ENCODE results near the gene PPP6R3.
"Not testable (repeated sequence)": the region's sequence is repeated elsewhere in the genome, so short reads cannot be mapped to it uniquely, and the experiment has no call there.

Gene PPP6R3

DNA sequence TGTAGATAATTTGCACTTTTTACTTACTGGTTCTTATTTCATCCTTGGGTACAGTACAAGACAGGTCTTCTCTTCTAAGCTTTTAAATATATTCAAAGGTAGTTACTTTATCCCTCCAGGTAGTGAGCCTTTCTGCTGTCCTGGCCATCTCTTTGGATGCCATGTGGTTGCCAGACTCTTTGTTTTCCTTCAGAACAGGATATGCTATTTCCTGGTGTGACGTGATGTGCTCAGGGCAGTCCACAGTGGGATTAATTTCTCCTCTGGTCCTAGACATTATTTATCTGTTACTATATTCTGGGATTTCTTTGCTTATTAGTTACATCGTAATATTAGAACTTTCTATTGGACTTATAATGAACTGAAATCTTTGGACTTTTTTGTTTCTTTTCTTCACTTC lies 63.7 kb downstream of the PPP6R3 start:
- no peak for DNase-seq (ENCODE audit: extremely low read depth in 1 of 2, low read depth in 1 of 2)

DNA sequence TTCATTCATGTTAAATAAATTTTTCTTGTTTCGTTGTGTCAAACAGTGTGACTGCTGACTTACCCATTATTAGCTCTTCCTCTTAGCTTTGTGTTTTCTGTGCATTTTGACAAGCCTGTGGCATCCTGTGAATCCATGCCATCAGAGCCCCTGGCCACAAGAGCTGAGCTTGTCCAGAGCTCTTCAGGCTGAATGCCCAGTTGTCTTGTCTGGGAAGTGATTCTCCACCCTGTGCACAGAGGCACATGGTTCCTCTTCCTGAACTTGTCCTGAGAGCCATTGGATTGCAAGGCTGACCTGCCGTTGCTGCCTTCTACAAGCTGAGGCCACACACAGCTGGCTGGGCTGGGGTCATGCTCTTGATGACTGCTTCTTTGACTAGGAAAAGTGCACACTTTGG lies 64.1 kb downstream of the PPP6R3 start:
- DNase-seq (ENCODE audit: extremely low read depth in 1 of 2, low read depth in 1 of 2) = no peak

DNA sequence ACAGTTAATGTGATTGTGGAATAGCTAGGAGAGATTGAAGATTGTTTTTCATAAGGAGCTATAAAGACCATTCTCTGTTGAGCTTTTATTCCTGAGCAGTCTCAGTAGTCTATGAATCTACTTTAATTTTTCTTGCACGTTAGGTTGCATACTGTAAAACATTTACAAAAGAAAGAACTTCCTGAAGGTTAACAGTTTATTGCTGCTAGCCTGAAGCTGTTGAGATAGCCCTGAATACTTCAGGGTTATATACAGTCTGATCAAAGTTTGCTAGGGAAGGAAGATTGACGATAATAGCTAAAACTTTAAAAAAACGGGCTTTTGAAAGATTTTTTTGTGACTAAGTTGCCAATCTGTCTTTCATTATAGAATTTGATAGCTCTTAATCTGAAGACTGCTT lies 64.8 kb downstream of the PPP6R3 start:
- DNase-seq (ENCODE audit: extremely low read depth in 1 of 2, low read depth in 1 of 2) = no peak

DNA sequence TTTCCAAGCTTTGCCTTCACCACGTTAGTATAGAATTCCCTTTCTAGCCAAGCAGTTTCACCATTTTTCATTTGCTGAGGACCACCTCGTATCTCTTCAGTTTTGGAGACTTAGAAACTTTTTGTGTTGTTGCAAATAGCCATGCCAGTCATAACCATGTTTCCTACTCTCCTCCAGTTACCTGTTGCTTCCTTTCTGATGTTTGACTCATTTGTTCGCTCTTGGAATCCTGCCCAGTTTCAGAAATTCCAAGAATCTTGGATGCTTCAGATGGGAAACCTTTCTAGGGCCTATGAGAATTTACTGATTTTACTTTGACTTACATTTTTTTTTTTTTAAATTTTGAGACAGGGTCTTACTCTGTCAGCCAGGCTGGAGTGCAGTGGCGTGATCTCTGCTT lies 65.4 kb downstream of the PPP6R3 start:
- DNase-seq (ENCODE audit: extremely low read depth in 1 of 2, low read depth in 1 of 2) = no peak

DNA sequence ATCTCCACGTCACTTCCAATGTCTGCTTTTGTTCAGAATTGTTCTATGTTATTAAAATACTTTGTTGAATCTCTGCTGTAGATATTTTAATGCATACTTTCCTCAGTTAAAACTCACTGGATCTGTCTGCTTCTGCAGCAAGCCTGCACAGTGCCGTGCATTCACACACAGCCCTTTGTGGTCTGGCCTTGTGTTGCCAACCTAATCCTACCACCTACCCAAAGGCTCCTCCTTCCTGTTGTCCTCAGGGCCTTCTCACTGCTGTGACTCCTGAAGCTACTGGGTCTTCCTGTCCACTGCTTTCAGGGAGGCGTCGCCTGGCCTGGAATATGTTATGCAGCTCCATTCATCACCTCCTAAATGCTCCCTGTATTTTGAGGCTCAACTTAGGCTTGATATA lies 67.0 kb downstream of the PPP6R3 start:
- no peak for DNase-seq (ENCODE audit: extremely low read depth in 1 of 2, low read depth in 1 of 2)

DNA sequence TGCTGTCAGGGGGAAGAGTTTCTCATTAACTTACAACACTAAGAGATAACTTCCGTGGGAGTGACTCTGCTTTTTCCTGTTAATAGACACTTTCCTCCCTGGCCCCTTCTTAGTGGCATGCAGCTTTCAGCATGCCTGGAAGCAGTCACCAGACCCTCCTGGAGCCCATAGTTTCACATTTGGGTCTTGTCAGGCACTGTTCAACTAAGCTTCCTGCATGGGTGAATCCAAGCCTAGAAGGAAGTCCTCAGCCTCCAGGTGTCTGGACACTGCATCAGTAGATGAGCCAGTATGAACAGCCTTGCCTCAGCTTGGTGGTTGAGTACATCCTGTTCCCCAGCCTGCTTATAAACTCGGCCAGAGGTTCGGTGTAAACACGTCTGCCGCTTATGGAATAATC lies 68.1 kb downstream of the PPP6R3 start:
- no peak for DNase-seq (ENCODE audit: extremely low read depth in 1 of 2, low read depth in 1 of 2)

DNA sequence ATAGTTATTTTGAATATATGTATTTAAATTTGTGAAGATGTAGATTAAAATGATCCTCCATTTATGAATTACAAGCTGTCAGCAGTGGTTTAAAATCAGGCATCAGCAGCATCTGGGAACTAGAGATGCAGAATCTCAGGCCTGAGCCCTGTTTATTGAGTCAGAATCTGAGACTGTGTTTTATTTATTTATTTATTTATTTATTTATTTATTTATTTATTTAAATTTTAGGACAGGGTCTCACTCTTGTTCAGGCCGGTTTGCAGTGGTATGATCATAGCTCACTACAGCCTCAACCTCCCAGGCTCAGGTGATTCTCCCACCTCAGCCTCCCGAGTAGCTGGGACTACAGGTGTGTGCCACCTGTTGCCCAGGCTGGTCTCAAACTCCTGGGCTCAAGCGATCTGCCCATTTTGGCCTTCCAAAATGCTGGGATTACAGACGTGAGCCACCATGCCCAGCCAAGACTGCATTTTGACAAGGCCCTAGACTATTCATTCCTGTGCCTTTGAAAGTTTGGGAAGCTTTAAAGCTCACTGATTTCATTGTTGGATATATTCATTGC lies 70.7 kb downstream of the PPP6R3 start:
- DNase-seq (ENCODE audit: extremely low read depth in 1 of 2, low read depth in 1 of 2) = no peak

DNA sequence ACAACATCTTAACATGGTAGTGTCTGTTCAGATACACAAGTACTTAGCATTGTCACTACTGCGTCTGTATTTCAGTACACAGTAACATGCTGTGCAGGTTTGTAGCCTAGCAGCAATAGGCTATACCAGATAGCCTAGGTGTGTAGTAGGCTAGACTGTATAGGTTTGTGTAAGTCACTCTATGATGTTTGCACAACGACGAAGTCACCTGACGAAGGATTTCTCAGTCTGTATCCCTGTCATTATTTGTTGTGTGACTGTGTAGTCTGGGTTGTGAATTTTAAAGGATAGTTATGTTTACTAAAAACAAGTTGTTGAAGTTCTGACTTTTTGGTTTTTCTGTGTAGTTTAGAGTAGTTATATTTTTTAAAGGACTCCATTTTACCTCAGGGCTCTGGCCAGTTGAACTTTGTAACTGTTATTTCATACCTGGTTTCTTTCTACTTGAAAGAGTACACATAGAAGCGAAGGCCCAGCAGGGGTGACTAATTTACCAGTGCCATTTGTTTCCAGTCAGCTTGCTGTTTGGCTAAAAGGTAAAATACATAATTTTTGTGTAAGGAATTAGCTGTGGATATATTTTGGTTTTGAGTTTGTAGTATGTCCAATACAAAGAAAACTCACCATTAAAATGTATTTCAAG lies 72.3 kb downstream of the PPP6R3 start:
- no peak for DNase-seq (ENCODE audit: extremely low read depth in 1 of 2, low read depth in 1 of 2)

DNA sequence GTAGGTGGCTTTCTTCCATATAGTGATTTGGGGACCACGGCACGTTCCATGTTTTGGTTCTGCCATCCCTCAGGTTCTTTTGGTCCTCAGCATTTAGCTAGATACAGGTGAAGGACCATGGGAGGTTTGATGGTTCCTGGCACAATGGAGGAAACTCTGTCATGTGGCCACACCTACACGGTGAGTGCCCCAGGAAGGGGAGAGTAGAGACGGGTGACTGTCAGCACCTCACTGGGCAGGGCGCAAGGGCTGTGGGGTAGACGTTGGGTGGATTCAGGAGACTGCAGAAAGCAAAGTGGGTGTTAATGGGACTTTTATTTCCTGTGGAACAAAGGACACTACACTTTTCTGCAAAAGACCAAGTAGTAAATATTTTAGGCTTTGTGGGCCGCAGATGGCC lies 73.4 kb downstream of the PPP6R3 start:
- DNase-seq (ENCODE audit: extremely low read depth in 1 of 2, low read depth in 1 of 2) = no peak

DNA sequence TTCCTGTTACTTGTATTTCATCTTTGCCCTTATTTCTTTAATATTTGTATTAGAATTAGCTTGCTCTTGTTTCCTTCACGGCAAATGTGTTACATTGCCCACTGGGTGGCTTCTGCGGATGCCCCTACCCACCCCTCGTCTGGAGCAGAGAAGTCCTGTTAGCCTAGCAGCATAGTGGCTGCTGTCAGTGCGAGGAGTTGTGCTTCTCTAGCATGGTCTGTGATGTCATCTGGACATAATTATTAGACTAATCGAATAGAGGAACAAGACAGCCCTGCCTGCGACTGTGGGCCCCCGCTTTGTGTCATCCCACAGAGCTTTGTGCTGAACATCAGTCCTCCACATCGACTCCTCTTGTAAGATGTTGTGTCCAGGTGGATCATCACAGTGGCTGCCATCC lies 74.5 kb downstream of the PPP6R3 start:
- no peak for DNase-seq (ENCODE audit: extremely low read depth in 1 of 2, low read depth in 1 of 2)

DNA sequence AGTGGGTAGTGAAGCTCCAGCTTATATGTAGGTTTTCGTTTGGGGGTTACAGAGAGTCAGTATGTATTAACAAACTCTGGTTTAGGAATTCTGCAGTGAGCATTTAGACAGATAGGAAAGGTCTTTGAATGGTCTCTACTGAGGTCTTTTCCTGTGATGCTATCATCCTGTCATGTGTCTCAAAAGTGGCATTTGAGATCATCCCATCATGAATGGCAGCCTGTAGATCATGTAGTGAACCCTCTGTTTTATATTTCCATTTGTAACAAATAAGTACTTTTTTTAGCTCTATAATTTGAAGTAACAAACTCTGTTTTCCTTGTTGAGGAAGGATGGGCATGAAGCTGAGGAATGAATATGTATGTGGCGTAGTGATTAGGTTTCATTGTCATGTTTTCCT lies 76.2 kb downstream of the PPP6R3 start:
- DNase-seq (ENCODE audit: extremely low read depth in 1 of 2, low read depth in 1 of 2) = no peak

DNA sequence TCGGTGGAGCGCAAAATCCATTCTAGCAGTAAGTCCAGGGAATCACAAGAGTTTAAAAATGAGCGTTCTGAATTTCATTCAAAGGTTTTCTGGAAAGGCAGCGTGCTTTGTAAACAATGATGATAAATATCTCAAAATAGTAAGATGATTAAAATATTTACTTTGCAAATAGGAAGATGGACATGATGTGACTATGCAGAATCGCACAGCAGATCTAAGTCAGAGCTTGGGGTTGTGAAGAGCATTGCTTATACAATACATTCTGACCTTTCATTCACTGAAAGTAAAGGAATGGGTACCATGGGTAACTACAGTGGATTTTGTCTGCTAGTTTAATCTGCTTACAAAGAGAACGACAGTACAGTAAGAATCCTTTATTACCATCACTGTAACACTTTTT lies 77.5 kb downstream of the PPP6R3 start:
- DNase-seq (ENCODE audit: extremely low read depth in 1 of 2, low read depth in 1 of 2) = no peak

DNA sequence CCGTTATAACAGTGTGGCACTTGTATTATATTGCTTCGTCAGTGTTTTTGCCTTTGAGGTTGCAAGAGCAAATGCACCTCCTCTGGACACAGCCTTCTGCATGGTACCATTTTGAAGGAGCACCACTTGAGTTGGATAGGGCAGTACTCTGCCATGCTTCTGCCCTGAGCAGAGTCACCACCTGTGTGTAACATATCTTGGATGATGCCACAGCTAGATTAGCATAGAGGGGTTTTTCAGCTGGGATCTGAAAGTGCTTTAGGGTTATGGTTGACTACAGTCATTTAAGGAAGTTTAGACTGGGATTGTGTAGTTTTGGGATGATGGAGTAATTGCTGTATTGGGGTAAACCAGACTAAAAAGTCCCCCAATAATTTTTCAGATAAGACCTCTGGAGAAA lies 78.8 kb downstream of the PPP6R3 start:
- no peak for DNase-seq (ENCODE audit: extremely low read depth in 1 of 2, low read depth in 1 of 2)

DNA sequence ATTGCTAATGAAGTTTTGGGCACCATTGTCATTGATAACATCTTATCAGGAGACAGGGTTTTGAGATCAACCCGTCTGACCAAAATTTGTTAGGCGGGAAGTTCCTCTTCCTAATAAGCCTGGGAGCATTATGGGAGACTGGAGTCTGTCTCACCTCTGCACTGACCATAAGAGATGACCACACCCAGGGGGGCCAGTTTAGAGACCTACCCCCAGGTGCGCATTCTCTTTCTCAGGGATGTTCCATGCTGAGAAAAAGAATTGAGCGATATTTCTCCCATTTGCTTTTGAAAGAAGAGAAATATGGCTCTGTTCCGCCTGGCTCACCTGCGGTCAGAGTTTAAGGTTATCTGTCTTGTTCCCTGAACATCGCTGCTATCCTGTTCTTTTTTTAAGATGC lies 80.0 kb downstream of the PPP6R3 start:
- not testable (repeated sequence) for DNase-seq (ENCODE audit: extremely low read depth in 1 of 2, low read depth in 1 of 2)

DNA sequence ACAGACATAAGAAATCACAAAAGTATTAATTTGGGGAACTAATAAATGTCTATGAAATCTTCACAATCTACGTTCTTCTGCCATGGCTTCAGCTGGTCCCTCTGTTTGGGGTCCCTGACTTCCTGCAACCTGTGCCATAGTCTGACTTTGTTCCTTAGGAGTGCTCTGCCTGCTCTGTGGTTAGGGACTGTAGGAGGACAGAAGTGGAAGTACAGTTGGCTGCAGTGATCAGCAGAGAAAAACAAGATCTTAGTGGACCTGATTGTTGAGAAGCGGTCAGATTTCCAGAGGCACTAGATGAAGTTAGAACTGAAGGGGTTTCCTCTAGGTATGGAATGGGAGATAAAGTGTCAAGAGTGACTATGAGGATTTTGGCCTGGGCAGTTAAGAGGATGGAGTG lies 80.6 kb downstream of the PPP6R3 start:
- DNase-seq (ENCODE audit: extremely low read depth in 1 of 2, low read depth in 1 of 2) = no peak

DNA sequence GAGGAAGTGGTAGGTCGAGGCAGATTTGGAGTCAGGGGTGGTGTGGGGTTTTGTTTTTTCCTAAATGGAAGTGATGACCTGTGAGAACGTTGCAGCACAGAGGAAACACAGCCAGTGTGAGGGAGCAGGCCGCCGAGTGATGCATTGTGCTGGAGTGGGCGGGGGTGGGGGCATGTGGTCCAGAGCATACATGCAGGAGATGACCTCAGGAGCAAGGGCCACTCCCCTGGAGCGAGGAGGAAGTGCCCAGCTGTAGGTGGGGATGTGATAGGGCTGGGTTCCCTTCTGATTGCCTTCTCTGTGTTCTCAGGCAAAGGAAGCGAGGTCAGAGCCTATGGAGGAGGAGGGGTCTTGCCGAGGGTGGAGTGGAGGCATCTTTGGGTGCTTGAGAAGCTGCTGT lies 81.4 kb downstream of the PPP6R3 start:
- no peak for DNase-seq (ENCODE audit: extremely low read depth in 1 of 2, low read depth in 1 of 2)

DNA sequence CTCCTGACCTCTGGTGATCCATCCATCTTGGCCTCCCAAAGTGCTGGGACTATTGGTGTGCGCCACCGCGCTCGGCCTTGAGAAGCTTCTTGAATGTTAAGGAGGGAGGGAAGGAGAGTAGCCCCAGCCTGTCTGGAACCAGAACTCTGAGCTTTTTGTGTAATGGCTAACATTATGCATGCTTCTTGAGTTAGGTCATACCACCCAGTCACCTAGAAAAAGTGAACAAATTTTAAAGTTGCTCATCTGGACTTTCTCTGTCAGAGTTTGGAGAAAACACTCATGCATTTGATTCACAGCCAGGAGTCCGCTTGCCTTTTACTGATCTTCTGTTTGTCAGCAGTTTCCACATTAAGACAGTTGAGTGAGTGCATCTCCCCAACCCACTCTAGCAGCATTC lies 82.1 kb downstream of the PPP6R3 start:
- DNase-seq (ENCODE audit: extremely low read depth in 1 of 2, low read depth in 1 of 2) = no peak

DNA sequence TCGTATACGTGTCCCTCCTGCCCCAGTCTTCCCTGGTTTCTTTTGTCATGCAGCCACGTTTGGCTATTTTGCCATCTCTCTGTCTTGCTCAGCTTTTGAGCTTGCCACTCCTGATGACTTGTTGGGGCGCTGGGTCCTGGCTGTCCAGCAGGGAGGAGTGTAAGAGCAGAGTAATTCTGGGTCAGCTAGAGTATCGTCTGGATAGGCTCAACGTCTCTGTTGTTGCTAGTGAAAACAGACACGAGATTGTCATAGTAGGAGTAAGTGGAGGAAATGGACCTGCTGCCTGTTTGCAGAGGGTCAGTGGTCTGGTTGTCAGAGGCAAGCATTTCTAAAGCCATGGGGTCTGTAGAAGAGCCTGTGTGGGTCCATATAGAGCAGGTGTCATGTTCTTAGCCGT lies 83.0 kb downstream of the PPP6R3 start:
- no peak for DNase-seq (ENCODE audit: extremely low read depth in 1 of 2, low read depth in 1 of 2)

DNA sequence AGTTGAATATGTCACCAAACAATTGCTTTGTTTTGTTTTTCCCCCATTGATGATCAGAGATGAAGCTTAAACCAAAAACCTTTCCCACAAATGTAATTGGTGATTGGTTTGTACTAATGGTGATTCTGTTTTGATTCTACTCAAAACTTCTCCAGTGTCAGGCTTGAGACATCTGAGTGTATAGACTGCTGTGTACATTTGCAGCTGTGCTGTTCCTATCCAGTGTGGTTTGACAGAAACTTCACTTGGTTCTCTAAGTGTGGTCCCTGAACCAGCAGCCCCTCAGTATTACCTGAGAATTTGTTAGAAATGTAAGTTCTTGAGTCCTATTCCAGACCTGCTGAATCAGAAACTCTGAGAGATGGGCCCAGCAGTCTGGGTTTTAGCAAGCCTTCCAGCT lies 84.8 kb downstream of the PPP6R3 start:
- DNase-seq (ENCODE audit: extremely low read depth in 1 of 2, low read depth in 1 of 2) = no peak

DNA sequence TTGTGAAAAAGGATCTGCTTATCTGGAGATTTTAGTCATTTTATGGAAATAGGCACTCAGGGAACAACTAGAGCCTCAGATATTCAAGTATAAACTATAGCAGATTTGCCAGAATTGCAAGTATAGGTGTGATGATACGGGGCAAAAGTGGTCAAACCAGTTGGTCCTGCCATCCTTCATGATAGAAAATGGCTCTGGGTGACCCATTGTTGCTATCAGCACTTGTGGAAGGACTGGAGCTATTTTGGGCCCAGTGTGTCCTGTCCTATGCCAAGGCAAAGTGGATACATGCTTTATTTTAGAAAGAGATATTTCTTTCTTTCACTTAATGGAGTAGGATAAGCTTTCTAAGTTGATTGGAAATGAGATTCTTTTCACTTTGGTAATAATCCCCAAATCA lies 85.2 kb downstream of the PPP6R3 start:
- DNase-seq (ENCODE audit: extremely low read depth in 1 of 2, low read depth in 1 of 2) = no peak

DNA sequence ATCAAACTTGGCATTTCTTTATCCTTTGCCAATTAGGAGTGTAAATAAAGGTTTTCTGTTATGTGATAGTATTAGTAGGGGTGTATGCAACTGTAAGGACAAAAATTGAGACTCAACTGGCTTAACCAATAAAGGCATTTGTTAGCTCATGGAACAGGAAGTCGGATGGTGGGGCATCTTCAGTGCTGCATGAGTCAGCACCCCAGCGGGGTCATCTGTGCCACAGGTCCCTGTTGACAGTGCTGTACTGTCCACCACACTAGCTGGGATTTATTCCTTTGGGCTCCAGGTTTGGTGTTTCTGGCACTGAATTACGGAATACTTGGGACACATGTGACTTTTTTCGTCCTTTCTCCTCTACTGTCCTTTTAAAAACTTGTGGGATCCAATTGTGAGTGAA lies 86.0 kb downstream of the PPP6R3 start:
- DNase-seq (ENCODE audit: extremely low read depth in 1 of 2, low read depth in 1 of 2) = no peak

DNA sequence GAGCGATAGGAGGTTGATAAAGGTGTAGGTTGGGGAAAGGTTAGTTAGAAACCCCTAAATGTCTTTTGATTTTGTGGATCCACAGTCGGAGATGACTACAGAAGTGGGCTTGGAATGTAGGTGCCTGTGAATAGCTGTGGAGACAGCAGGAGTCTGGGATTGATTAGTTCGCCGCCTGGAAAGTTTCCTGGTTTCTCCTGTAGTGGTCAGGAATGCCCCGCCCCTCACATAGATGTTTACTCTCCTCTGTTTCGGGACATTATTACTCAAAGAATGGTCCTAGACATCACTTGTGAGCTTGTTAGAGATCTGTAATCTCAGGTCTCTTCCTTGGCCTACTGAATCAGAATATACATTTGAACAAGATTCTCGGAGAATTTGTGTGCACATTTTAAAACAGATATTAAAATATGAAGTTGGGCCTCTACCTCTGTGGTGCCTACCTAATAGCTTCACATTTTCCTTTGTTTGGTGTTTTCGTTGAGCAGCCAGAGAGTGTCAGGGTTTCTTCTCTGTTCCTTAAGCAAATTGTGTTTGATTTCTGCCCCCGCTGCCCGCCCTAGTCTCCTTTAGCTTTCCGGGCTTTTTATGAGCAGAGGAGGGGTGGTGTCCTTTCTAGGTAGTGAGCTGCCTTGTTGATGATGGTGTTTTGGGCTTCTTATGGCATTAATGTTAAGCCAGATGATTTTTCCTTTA lies 89.4 kb downstream of the PPP6R3 start:
- no peak for DNase-seq (ENCODE audit: extremely low read depth in 1 of 2, low read depth in 1 of 2)

DNA sequence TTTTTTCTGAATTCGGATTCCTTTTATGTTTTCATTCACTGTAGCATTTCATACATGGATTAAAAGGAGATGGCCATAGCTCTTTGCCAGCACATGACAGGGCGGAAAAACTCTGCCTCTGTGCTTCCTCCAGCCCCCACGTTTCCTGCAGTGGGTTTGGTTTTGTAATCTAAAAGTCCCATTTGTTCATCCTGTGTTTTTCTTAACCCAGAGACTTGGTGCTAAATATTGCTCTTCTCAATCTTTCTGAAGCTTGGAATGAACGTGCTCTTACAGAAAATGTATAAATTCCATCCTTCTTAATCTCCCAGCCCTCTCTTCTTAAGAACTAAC lies 89.9 kb downstream of the PPP6R3 start:
- no peak for DNase-seq (ENCODE audit: extremely low read depth in 1 of 2, low read depth in 1 of 2)

Data from stimulated activated CD8-positive, alpha-beta memory T cell treated with anti-CD3 and anti-CD28 coated beads, Interleukin-7, amount 100 ng/mL, for 48 hours (primary cell).